ENCODE results near the gene PCNX1.
"Not testable (repeated sequence)": the region's sequence is repeated elsewhere in the genome, so short reads cannot be mapped to it uniquely, and the experiment has no call there.

The PCNX1 gene

GRCh38 chr14:71022939-71023338 is 115.7 kb downstream of the PCNX1 start:
- no peak for DNase-seq

- no peak for DNase-seq
Observed at GRCh38 chr14:71029236-71029781, 122.0 kb downstream of the PCNX1 start.

GRCh38 chr14:71031000-71031399 is 123.7 kb downstream of the PCNX1 start:
- no peak for DNase-seq

- no peak for DNase-seq
Observed at GRCh38 chr14:71036433-71036832, 129.2 kb downstream of the PCNX1 start.

GRCh38 chr14:71048393-71048792 is 141.1 kb downstream of the PCNX1 start:
- DNase-seq = no peak

GRCh38 chr14:71049435-71050133 is 142.3 kb downstream of the PCNX1 start:
- no peak for DNase-seq

- DNase-seq = no peak
Observed at GRCh38 chr14:71050227-71050823, 143.1 kb downstream of the PCNX1 start.

- DNase-seq = no peak
Observed at GRCh38 chr14:71054706-71055105, 147.4 kb downstream of the PCNX1 start.

GRCh38 chr14:71056168-71056567 is 148.9 kb downstream of the PCNX1 start:
- no peak for DNase-seq

GRCh38 chr14:71060274-71060673 is 153.0 kb downstream of the PCNX1 start:
- DNase-seq = no peak

GRCh38 chr14:71060825-71061455 is 153.7 kb downstream of the PCNX1 start:
- DNase-seq = no peak

- no peak for DNase-seq
Observed at GRCh38 chr14:71061458-71061857, 154.2 kb downstream of the PCNX1 start.

- DNase-seq = no peak
Observed at GRCh38 chr14:71062581-71063303, 155.5 kb downstream of the PCNX1 start.

GRCh38 chr14:71063351-71063750 is 156.1 kb downstream of the PCNX1 start:
- no peak for DNase-seq

- DNase-seq = not testable (repeated sequence)
Observed at GRCh38 chr14:71064747-71065146, 157.5 kb downstream of the PCNX1 start.

GRCh38 chr14:71070169-71070568 is 162.9 kb downstream of the PCNX1 start:
- no peak for DNase-seq

- no peak for DNase-seq
Observed at GRCh38 chr14:71071042-71071441, 163.8 kb downstream of the PCNX1 start.

- no peak for DNase-seq
Observed at GRCh38 chr14:71076462-71077092, 169.3 kb downstream of the PCNX1 start.

- DNase-seq = no peak
Observed at GRCh38 chr14:71078500-71078899, 171.2 kb downstream of the PCNX1 start.

- DNase-seq = no peak
Observed at GRCh38 chr14:71086567-71086966, 179.3 kb downstream of the PCNX1 start.

- DNase-seq = no peak
Observed at GRCh38 chr14:71089971-71090370, 182.7 kb downstream of the PCNX1 start.

GRCh38 chr14:71094722-71095121 is 187.5 kb downstream of the PCNX1 start:
- DNase-seq = no peak

- no peak for DNase-seq
Observed at GRCh38 chr14:71096947-71097346, 189.7 kb downstream of the PCNX1 start.
